ENCODE measurements around the gene ELN.

- TF ChIP-seq MAFK (IDR thresholded peaks at IDR 0.05; ENCODE audit: low read depth, low read length) = no peak
- no peak for TF ChIP-seq SMC3 (IDR thresholded peaks at IDR 0.05; ENCODE audit: low read depth, low read length)
- no peak for TF ChIP-seq RFX5 (IDR thresholded peaks at IDR 0.05; ENCODE audit: low read depth, low read length)
- no peak for TF ChIP-seq NFE2L2 (IDR thresholded peaks at IDR 0.05; ENCODE audit: low read depth, low read length)
- TF ChIP-seq USF2 (IDR thresholded peaks at IDR 0.05; ENCODE audit: low read depth, low read length) = no peak
- no peak for TF ChIP-seq CTCF (conservative IDR thresholded peaks at IDR 0.05; ENCODE audit: low read depth, low read length)
- TF ChIP-seq POLR2A (IDR thresholded peaks at IDR 0.05; ENCODE audit: low read depth, low read length) = no peak
Measured at GRCh38 chr7:73994761-73995160, 33.2 kb upstream of the ELN start.

Data from IMR-90 (cell line).